IPS-20b (cell line): ENCODE measurements around the gene LARP4B.

Source experiments
- H3K27ac ChIP-seq: one replicate; pipeline ENCODE4 v1.5.1; 2013; ENCODE audit warnings: low read length
- H3K27me3 ChIP-seq: 2 replicates; pipeline ENCODE4 v1.6.1; 2013; ENCODE audit warnings: mild to moderate bottlenecking, low read length, inconsistent platforms; ENCODE audit not compliant: insufficient read depth
- H3K36me3 ChIP-seq: 2 replicates; pipeline ENCODE4 v1.6.1; 2013; ENCODE audit warnings: low read depth, mild to moderate bottlenecking, inconsistent platforms, low read length, moderate library complexity; ENCODE audit not compliant: insufficient read depth
- H3K4me1 ChIP-seq: 2 replicates; pipeline ENCODE4 v1.6.1; 2013; ENCODE audit warnings: mild to moderate bottlenecking, control low read depth, inconsistent platforms, low read length, moderate library complexity; ENCODE audit not compliant: insufficient read depth
- H3K4me3 ChIP-seq: 2 replicates; pipeline ENCODE4 v1.5.1; 2013; ENCODE audit warnings: mild to moderate bottlenecking, low read length, inconsistent platforms
- H3K9ac ChIP-seq: 2 replicates; pipeline ENCODE4 v1.6.1; 2013; ENCODE audit warnings: low read depth, mild to moderate bottlenecking, inconsistent platforms, low read length, moderate library complexity
- H3K9me3 ChIP-seq: 2 replicates; pipeline ENCODE4 v1.6.1; 2013; ENCODE audit warnings: mild to moderate bottlenecking, low read depth, low read length, inconsistent platforms; ENCODE audit not compliant: insufficient read depth

LARP4B gene

DNA sequence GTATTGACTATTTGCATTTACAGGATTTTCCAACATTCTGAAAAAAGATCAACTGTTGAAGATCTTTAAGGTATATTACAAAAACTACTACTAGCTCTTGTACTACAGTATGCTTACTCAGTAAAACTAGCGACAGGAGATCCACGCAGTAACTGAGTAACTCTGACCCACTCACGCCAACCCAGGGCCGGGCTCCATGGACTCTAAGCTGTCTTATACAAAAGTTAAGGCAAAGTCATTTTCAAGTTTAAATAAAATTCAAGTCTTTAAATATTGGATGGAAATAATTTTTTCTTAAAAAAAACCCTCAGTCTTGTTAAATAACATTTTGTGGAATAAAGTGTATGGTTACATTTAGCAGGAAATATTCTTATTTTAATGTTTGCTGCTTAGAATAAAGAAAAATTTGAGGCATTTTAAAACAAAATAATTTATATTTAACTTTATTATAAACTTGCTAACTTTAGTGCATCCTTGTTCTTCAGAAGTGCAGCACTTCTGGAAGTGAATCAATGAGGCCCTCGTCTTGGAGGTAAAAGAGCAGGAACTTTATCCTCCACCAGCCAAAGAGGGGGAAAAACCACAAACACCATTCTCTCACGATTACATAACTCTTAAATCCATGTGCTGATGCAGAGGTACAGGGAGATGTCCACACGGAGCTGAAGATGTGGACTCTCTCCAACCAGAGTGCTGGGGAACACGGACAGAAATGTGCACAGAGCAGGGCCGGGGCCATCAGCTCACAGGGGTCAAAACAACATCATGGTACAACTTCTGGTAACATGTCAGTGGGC is 119.9 kb downstream of the LARP4B start:
- Histone ChIP-seq H3K4me3 (no peak overlapping the region), H3K4me1 (no peaks in the 10 kb centered on the region), H3K36me3 (peaks cover 94% of the 10 kb centered on the region), H3K9me3 (no peaks in the 10 kb centered on the region), H3K27me3 (no peaks in the 10 kb centered on the region), H3K9ac (no peak overlapping the region), H3K27ac (no peak overlapping the region)

DNA sequence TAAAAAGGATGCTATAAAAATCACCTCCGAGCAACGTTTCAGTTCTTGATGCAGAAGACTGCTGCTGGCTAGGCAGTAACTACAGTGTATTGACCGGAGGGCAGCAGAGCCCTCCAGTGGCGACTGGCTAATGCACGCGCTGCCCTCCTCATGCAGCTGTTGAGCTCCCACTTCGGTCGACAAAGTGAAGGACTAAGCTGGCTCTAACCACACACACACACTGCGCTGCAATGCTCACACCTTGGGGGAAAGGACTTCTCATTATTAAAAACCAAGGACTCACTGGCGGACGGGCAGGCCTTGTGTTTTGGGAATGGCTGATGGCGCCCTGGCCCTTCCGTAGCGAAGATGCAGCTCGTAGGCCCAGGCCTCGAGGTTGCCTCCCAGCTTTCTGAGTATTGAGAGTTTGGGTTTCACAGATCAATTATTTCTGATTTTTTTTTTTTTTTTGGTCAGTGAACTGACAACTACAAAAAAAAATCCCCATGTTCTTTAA is 121.1 kb downstream of the LARP4B start:
- no peaks in the 10 kb centered on the region for H3K4me1 ChIP-seq
- H3K9ac ChIP-seq, result no peak overlapping the region
- H3K4me3 ChIP-seq, result no peak overlapping the region
- peaks cover 83% of the 10 kb centered on the region for H3K36me3 ChIP-seq
- H3K27ac ChIP-seq, result no peak overlapping the region
- no peaks in the 10 kb centered on the region for H3K27me3 ChIP-seq
- H3K9me3 ChIP-seq, result no peaks in the 10 kb centered on the region

DNA sequence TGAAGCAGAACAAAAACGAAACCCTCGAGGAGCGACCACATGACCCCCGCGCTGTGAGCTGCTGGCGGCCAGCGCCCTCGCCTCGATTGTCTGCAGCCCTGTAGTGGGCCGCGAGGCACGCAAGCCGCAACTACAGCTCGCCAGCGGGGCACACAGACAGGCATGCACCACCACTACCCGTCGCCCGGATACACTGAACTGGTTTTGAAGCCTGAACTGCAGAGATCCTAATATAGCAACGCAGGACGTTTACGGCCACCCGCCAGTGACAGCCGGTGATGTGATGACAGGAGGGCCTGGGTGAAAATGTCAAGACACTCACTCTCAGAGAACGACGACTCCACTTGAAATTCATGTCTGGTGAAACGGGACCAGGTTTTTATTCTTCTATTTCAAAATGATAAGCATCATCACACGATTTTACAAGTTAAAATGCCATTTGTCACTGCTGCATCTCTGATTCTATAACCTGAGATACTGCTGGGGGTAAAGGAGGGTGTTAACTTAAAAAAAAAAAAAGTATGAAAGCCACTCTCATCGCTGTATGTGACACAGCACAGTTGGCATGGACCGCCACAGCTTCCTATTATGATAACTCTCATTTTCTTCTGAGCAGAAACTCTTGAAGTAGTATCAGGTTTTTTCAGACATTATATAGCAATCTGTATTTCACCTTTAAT is 121.7 kb downstream of the LARP4B start:
- no peaks in the 10 kb centered on the region for H3K9me3 ChIP-seq
- H3K4me1 ChIP-seq, result no peaks in the 10 kb centered on the region
- no peak overlapping the region for H3K27ac ChIP-seq
- H3K36me3 ChIP-seq, result peaks cover 77% of the 10 kb centered on the region
- H3K9ac ChIP-seq, result no peak overlapping the region
- H3K27me3 ChIP-seq, result no peaks in the 10 kb centered on the region
- H3K4me3 ChIP-seq, result no peak overlapping the region

DNA sequence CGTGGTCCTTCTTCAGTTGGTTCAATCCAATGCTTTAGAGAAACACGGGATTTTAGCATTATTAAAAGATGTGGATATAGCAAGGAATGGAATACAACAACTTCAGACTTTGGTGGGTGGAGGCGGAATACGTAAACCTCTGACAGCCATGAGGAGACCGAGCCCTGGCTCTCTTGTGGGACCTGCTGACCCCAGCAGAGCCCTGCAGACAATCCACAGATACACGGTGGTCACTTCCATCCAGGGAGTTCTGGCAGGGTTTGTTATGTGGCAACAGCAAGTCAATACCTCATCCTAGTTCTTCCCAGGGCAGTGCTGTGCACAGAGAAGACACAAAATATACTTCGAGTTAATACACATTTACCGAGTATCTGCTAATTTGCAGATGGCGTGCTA is 123.5 kb downstream of the LARP4B start:
- Histone ChIP-seq H3K27me3 (no peaks in the 10 kb centered on the region), H3K4me1 (no peaks in the 10 kb centered on the region), H3K36me3 (peaks cover 61% of the 10 kb centered on the region), H3K4me3 (no peak overlapping the region), H3K27ac (no peak overlapping the region), H3K9me3 (no peaks in the 10 kb centered on the region), H3K9ac (no peak overlapping the region)

DNA sequence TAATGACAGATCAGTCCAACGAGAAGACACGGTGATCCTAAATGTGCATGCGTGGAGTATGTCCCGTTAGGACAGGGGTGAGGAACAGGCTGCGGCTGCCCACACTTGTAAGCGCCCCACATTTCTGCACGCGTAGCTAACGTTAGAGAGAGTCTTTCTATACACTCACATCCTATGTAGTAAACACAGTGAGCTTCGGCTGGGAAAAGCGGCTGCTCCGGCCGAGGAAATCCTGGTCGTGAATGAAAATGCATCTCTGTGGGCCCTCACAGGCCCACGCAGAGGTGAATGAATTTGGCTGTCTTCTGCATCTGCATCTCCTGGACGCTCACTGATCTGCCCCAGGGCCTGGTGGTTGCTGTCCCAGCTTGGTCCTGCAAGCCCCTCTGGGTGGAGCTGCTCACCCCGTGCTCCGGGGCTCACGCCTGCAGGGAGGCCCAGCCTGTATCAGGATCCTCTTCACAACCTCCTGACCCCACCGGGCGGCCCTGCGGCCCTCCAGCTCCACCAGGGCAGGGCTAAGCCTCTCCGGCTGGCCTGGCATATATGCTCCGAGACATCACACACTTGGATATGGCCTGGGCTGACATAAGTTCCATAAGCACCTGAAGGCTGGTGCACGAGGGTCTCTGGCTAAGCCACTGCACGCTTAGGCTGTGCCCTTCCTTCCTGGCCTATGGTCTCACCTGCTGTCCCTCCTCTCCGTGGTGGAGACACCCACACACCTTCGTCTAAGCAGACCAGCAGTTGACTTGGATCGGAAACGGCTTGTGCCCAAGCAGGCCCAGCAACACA is 124.1 kb downstream of the LARP4B start:
- H3K4me1 ChIP-seq, result no peaks in the 10 kb centered on the region
- H3K27me3 ChIP-seq, result no peaks in the 10 kb centered on the region
- H3K9me3 ChIP-seq, result no peaks in the 10 kb centered on the region
- H3K9ac ChIP-seq, result no peak overlapping the region
- peaks cover 55% of the 10 kb centered on the region for H3K36me3 ChIP-seq
- no peak overlapping the region for H3K4me3 ChIP-seq
- H3K27ac ChIP-seq, result no peak overlapping the region

DNA sequence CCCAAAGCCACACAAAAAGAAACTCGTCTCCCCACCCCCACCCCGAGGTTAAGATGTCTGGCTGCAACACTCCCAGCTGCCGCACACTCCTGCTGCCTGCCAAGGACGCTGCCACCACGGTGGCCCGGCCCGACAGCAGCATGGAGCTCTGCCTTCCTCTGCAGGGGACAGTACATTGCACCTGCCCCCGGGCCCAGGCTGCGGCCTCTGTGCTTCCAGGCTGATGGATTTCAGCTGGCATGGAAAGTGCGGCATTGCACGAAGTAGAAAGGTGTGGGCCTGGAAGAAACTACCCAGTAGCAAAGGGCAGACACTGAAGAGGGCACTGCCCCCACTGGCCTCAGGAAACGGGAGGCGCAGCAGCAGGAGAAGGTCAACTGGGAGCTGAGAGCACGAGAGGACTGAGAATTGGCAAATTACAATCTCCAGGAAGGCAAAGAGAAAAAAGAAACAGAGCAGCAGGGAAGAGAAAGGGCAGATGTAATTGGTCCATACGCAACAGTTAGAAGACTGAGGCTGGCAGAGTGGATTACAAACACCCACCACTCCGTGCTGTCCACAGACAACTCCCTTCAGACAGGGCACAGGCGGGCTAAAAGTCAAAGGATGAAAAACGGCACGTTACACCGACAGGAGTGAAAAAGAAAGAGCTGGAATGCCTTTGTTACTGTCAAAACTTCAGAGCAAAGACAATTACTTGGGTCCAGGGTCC is 124.9 kb downstream of the LARP4B start:
- H3K4me3 ChIP-seq, result no peak overlapping the region
- H3K27ac ChIP-seq, result no peak overlapping the region
- no peaks in the 10 kb centered on the region for H3K4me1 ChIP-seq
- H3K36me3 ChIP-seq, result peaks cover 48% of the 10 kb centered on the region
- no peak overlapping the region for H3K9ac ChIP-seq
- no peaks in the 10 kb centered on the region for H3K27me3 ChIP-seq
- no peaks in the 10 kb centered on the region for H3K9me3 ChIP-seq

DNA sequence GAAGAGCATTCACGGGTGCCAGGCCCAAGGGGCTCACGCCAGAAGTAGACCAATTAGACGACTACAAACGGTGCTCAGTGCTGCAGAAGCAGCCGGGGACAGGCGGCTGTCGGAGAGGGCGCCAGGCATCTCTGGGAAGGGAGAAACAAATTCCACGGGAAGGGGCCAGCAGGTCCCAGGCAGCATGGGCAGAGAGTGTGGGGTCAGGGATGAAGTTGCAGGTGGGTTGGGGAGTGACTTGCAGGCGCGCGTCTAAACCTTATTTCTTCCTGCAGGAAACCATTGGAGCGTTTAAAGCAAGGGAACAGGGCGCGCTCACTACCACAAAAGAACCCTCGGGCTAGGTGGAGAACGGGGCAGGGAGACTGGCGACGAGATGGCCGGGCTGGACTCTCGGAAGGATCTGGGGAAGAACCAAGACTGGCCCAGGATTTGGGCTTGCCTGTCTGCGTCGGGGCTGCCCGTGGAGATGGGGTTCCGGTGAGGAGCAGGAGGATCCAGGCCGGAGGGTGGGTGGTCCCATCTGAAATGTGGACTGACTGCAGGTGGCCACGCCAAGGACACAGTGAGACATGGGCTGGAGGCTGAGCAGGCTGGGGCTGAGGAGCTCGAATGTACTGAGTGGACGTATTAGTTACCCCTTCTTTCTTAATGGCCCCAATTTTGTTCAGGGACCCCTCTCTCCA is 125.7 kb downstream of the LARP4B start:
- H3K4me1 ChIP-seq, result no peaks in the 10 kb centered on the region
- H3K27me3 ChIP-seq, result no peaks in the 10 kb centered on the region
- no peaks in the 10 kb centered on the region for H3K9me3 ChIP-seq
- no peak overlapping the region for H3K9ac ChIP-seq
- no peak overlapping the region for H3K4me3 ChIP-seq
- no peak overlapping the region for H3K27ac ChIP-seq
- H3K36me3 ChIP-seq, result peaks cover 39% of the 10 kb centered on the region

DNA sequence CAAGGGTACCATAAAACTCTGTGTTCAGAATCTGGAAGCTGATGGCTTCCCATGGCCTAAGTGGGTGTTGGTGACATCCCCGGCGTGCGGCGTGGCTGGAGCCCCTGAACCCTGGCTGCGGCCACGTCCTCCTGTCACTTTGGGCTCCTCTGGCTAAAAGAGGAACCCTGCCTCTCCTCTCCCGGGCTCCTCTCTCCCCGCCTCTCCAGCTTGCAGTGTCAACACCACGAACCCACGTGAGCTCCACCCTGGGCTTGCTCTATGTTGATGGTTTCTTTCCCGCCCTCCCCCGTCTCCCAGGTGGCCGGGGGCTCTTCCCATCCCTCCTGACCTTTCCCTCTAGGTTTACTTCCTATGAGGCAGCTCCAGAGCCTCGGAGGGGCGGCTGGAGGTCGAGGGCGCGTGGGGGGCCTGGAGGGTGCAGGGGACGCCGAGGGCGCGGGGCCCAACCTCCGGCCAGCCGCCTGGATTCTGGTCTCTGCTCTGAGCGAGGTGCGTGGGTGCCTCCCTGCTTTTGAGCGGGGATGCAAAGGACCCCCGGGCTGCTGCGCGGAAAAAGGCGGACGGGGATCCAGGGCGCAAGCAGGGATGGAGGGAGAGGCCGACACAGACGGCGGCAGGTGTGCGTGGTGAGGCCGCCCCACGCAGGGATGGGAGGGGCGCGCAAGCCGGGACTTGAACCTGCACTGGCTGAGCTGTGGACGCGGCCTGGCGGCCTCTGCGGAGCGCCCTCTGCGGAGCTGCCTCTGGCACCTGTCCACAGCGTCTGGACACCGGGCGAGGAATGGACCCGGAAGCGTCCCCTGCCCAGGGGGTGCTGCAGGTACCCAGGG is 126.5 kb downstream of the LARP4B start:
- H3K9ac ChIP-seq, result no peak overlapping the region
- H3K4me3 ChIP-seq, result no peak overlapping the region
- H3K9me3 ChIP-seq, result no peaks in the 10 kb centered on the region
- H3K36me3 ChIP-seq, result peaks cover 32% of the 10 kb centered on the region
- no peaks in the 10 kb centered on the region for H3K27me3 ChIP-seq
- H3K27ac ChIP-seq, result no peak overlapping the region
- H3K4me1 ChIP-seq, result no peaks in the 10 kb centered on the region

DNA sequence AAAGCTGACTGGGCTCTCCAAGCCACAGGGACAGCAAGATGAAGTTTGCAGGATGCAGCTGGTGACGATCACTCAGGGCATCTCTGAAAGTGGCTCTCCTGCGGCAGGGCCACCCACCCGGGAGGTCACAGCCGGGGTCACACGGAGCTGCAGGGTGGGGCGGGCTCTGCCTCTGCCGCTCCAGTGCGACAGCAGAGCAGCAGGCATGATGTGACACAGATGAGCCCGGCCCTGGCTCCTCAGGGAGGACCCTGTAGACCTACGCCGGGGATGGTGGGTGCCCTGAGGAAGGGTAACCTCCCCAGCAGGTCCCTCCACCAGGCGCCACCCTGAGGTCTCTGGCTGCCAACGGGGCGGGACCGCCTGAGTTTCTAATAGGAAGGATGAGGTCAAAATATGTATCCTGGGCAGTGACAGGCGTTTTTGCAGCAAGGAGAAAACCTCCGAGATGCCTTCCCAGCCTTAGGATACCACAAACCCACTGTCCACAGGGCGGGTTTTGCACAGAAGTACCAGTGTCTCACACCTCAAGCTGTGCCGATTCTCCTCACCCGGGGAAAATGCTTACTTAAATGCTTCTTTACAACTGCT is 127.2 kb downstream of the LARP4B start:
- Histone ChIP-seq H3K4me1 (no peaks in the 10 kb centered on the region), H3K9ac (no peak overlapping the region), H3K9me3 (no peaks in the 10 kb centered on the region), H3K27ac (no peak overlapping the region), H3K27me3 (no peaks in the 10 kb centered on the region), H3K4me3 (no peak overlapping the region), H3K36me3 (peaks cover 24% of the 10 kb centered on the region)

DNA sequence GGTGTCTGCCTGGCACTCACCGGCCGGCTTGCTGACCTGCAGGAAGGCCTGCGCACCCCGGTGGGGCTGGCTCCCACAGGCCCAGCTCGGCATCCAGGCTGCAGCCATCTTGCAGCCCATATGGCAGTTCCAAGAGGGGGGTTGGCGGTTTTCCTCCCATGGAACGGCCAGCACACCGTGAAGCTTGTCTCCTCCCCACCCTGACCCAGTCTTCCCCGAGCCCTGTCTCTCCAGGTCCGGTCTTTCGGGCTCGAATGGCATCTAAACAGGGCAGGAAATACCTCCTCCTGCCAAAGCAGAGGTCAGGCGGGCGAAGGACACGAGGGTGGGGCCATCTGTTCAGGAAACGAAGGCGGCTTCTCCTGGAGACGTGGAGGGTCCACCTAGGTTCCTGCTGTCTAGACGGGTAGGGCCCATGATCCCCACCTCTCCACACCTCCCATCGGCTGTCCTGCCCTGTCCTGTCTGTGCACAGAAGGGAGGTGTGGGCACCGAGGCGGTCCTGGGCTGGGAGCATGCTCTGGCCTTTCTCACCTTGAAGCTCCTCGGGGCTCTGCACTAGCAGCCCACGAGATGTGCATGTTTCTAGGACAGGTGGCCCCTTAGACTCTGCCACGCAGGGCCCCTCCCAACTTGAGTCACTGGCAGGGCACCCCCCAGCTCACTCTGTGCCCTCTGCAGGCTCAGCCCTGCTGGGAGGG is 128.3 kb downstream of the LARP4B start:
- H3K9me3 ChIP-seq, result peaks cover 7% of the 10 kb centered on the region; the same call in 1 of the 2 replicates
- H3K27ac ChIP-seq, result no peak overlapping the region
- H3K9ac ChIP-seq, result no peak overlapping the region
- H3K36me3 ChIP-seq, result peaks cover 13% of the 10 kb centered on the region
- H3K27me3 ChIP-seq, result no peaks in the 10 kb centered on the region
- H3K4me3 ChIP-seq, result no peak overlapping the region
- no peaks in the 10 kb centered on the region for H3K4me1 ChIP-seq
